HEK293T (cell line): ENCODE data around the gene KIAA1217.

Experiments
- CTCF ChIA-PET: fragments of 350-600 bp; formaldehyde crosslinking; extraction: SDS; loops from one replicate; lab custom pipeline; 2021; ENCODE audit warnings: antibody characterized with exemption, inconsistent platforms; lab: Yijun Ruan, JAX
- POLR2A ChIA-PET: fragments of 350-600 bp; formaldehyde crosslinking; extraction: SDS; loops from one replicate; lab custom pipeline; 2020; ENCODE audit warnings: antibody characterized with exemption, inconsistent platforms; lab: Yijun Ruan, JAX
- DNase-seq: peaks from one replicate; pipeline ENCODE4 v3.0.0; 2012; ENCODE audit warnings: mixed read lengths; ENCODE audit errors: extremely low spot score
- ARNT ChIP-seq: fragments of 450-650 bp; IDR thresholded peaks from 2 replicates; pipeline ENCODE4 v1.6.1; 2017; ENCODE audit warnings: mild to moderate bottlenecking
- BHLHE40 ChIP-seq: fragments of 450-650 bp; IDR thresholded peaks from 2 replicates; pipeline ENCODE4 v1.6.1; 2016; ENCODE audit warnings: mild to moderate bottlenecking, moderate library complexity, borderline replicate concordance
- CTBP1 ChIP-seq: fragments of 450-650 bp; IDR thresholded peaks from 2 replicates; pipeline ENCODE4 v1.6.1; 2016; ENCODE audit warnings: borderline replicate concordance
- ELF4 ChIP-seq: fragments of 450-650 bp; IDR thresholded peaks from 2 replicates; pipeline ENCODE4 v1.6.1; 2017; ENCODE audit warnings: antibody characterized with exemption
- FOXA1 ChIP-seq: fragments of 450-650 bp; IDR thresholded peaks from 2 replicates; pipeline ENCODE4 v1.6.1; 2016; ENCODE audit warnings: mild to moderate bottlenecking
- FOXK2 ChIP-seq: fragments of 450-650 bp; IDR thresholded peaks from 2 replicates; pipeline ENCODE4 v1.6.1; 2016; ENCODE audit warnings: mild to moderate bottlenecking
- FOXM1 ChIP-seq: fragments of 450-650 bp; IDR thresholded peaks from 2 replicates; pipeline ENCODE4 v1.6.1; 2017; ENCODE audit warnings: mild to moderate bottlenecking, borderline replicate concordance
- HDGF ChIP-seq: fragments of 450-650 bp; IDR thresholded peaks from 2 replicates; pipeline ENCODE4 v1.6.1; 2017; ENCODE audit warnings: antibody characterized with exemption, borderline replicate concordance
- L3MBTL2 ChIP-seq: fragments of 450-650 bp; conservative IDR thresholded peaks from 2 replicates; pipeline ENCODE4 v1.6.1; 2016; ENCODE audit warnings: mild to moderate bottlenecking
- LEF1 ChIP-seq: fragments of 450-650 bp; IDR thresholded peaks from 2 replicates; pipeline ENCODE4 v1.6.1; 2017; ENCODE audit warnings: mild to moderate bottlenecking, borderline replicate concordance
- NFRKB ChIP-seq: fragments of 450-650 bp; IDR thresholded peaks from 2 replicates; pipeline ENCODE4 v1.6.1; 2016; ENCODE audit warnings: mild to moderate bottlenecking, moderate library complexity
- SP1 ChIP-seq: fragments of 450-650 bp; IDR thresholded peaks from 2 replicates; pipeline ENCODE4 v1.6.1; 2017
- SUZ12 ChIP-seq: fragments of 450-650 bp; IDR thresholded peaks from 2 replicates; pipeline ENCODE4 v1.6.1; 2016; ENCODE audit warnings: mild to moderate bottlenecking
- TARDBP ChIP-seq: fragments of 450-650 bp; IDR thresholded peaks from 2 replicates; pipeline ENCODE4 v1.6.1; 2016
- ZNF384 ChIP-seq: fragments of 450-650 bp; IDR thresholded peaks from 2 replicates; pipeline ENCODE4 v1.6.1; 2016
- TF ChIP-seq, protein P1 (sequence below): fragments of 450-650 bp; IDR thresholded peaks from 2 replicates; pipeline ENCODE4 v1.6.1; 2016

KIAA1217 gene

DNA sequence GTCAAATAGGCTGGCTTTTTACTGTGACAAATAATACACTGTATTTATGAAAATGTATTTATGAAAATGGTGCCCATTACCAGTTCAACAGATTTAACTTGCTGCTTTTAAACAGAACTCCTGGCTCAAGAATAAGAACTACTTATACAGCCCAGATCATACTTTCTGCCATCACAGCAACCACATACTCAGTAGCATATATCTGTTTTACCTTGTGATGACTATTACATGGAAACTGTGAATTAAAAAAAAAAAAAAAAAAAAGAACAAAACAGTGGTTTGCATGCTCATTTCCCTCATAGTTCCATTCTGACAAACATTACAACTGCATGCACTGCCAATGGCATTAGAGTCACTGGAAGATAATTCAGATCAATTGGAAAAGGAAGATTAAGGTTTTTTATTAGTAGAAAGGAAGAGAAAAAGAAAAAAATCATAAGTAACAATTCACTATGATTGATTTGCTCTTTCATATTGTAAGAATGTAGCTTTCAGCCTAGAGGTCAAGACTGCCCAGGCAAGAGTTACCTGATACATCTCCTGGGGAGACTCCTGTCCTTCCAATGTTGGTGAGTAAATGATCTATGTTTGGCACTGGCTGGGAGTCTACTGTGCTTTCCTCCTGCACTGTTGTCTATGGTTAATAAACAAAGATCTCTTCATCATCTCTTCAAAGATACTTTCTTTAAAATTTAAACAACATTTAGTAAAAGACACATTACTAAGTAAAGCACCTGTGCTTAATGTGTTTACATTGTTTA lies 381.9 kb downstream of the KIAA1217 start:
- DNase-seq, result no peak
- ChIA-PET CTCF (no interaction called here), POLR2A (no interaction called here)
- TF ChIP-seq FOXK2 (no peak), SP1 (no peak), LEF1 (no peak), HDGF (no peak), TARDBP (no peak), BHLHE40 (no peak)
- TF ChIP-seq, protein P1, sequence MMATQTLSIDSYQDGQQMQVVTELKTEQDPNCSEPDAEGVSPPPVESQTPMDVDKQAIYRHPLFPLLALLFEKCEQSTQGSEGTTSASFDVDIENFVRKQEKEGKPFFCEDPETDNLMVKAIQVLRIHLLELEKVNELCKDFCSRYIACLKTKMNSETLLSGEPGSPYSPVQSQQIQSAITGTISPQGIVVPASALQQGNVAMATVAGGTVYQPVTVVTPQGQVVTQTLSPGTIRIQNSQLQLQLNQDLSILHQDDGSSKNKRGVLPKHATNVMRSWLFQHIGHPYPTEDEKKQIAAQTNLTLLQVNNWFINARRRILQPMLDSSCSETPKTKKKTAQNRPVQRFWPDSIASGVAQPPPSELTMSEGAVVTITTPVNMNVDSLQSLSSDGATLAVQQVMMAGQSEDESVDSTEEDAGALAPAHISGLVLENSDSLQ, result no peak

DNA sequence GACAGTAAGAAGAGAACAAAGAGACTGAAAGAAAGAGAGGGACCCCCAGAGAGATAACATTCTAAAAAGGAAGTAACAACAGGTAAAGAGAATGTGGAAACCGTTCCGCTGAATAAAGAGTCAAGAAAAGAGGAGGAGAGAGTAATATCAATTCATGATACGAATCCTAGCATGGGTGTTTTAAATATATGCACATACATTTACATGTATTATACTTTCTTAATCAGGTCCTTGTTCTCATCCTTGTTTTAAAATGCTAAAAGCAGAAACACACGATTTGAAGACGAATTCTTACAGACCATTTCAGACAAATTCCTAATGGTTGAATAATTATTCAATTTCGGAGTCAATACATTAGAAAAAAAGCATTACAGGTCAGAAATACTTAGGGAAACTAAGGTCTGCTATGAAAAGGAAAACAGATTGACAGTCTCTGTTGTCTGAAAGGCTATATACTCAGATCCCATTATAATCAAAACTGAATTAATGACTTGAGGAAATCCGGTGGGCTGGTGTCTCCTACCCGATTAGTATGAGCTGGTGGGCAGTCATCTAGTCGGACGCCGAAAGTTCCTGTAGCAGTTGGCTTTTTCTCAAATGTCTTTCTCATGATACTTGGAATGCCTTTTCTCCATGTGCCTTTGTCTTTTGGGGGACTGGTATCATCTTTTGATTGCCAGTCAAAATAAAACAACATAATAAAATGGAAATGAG lies 387.4 kb downstream of the KIAA1217 start:
- ChIA-PET POLR2A (no interaction called here), CTCF (no interaction called here)
- no peak for DNase-seq
- TF ChIP-seq CTBP1 (no peak), L3MBTL2 (no peak), FOXM1 (no peak), FOXK2 (no peak), TARDBP (no peak), SUZ12 (no peak), HDGF (no peak), LEF1 (no peak), ARNT (no peak), FOXA1 (no peak), ELF4 (no peak), SP1 (no peak), BHLHE40 (no peak), NFRKB (no peak), ZNF384 (no peak)
- TF ChIP-seq, protein P1, result no peak

DNA sequence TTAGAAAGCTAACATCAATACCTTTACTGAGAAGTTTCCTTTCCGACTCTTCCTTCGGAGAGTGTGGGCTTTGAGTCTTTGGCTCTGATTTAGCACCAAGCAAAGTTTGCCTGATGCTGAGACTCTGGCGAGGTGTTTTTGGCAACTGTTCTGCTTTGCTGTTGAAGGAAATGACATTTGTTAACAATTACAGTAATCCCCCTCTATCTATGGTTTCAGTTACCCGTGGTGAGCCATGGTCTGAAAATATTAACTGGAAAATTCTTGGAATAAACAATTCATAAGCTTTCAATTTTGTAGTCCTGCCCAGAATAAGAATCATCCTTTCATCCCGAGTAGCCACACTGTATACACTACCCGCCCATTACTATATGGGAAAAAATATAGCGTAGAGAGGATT lies 388.5 kb downstream of the KIAA1217 start:
- CTCF ChIA-PET, result interaction anchor here (1.0 kb wide), 1 partner anchor 20 kb away, joined by 5 read pairs; no protein-coding TSS in a partner anchor
- no peak for DNase-seq
- TF ChIP-seq L3MBTL2, result no peak
- POLR2A ChIA-PET, result no interaction called here
